Activated CD4-positive, alpha-beta T cell treated with anti-CD3 and anti-CD28 coated beads, Interleukin-2, amount 50 U/mL, for 1 hour (primary cell): ENCODE data around the gene MYT1.

ENCODE experiments used
- DNase-seq: peaks from one replicate; pipeline ENCODE4 v3.0.0-alpha.2; 2020

Gene MYT1

DNA sequence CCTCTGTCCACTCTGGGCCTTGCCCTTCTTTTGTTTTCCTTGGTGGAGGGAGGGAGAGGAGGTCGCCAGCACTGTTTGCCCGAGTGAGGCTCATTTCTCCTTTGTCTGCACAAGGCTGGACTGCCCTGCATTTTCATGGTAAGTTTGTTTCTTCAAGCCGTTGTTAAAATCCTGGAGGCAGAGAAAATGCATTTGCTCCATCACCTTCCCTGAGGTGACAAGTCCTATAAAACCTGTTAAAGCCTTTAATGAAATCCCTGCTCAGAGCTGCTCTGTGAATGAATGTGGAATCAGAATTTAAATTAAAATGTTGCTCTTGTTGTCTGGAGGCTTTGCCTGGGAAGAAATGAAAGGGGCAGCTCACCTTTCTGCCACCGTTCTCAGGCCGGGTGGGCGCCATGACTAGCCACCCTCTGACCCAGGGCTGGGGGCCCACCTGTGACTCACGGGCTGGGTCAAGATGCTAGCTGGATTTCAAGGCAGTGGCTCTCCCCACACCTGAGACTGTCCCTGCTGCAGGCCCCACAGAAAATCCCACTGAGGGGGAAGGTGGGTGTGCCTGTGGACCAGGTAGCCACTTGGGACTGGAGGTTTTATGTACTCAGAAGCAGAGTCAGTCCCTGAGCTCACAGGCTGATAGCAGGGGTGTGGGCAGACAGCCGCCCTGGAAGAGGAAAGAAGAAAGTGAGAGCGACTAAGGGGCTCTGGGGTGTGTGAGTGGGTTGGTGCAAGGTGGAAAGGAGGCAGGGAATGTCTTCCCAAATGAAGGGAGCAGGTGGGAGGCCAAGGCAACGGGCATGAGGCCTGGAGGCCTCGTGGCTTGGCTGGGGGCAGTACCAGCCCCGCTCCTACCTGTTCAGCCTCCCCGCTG is 24.0 kb upstream of the MYT1 start:
- no peak for DNase-seq

DNA sequence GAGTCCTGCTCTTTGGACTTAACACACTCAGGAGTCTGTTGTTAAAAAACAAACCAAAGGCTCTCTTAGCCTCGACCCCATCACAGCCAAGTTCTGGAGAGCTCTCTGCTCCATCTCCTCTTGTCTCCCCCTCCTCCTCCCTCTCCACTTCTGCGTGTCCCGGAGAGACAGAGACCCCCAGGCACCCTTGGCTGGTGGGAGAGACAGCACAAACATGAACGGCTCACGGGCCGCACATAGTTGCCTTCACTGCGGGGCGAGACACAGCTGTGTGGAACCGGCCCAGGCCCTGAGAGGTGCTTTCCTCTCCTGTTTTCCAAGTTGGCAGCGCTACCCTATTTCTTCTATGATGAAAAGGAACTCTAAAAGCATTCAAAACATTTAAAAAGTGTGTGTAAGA is 23.3 kb upstream of the MYT1 start:
- no peak for DNase-seq

DNA sequence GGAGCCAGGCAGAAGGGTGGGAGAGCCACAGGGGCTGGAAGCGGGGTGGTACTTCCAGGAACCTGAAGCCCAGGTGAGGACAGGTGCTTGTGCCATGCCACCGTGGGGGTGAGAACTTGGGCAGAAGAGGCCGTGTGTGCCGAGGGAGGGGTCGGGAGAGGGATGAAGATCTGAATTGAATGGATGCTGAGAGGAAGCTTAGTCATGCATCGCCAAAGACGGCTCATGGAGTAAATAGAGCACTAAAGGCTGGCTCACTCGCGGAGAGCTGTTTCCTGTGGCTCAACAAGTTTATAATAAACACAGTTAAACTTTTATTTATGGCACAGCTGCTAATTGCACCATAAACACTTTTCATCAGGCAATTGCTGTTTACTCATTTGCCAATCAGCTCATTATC is 21.7 kb upstream of the MYT1 start:
- DNase-seq = no peak

DNA sequence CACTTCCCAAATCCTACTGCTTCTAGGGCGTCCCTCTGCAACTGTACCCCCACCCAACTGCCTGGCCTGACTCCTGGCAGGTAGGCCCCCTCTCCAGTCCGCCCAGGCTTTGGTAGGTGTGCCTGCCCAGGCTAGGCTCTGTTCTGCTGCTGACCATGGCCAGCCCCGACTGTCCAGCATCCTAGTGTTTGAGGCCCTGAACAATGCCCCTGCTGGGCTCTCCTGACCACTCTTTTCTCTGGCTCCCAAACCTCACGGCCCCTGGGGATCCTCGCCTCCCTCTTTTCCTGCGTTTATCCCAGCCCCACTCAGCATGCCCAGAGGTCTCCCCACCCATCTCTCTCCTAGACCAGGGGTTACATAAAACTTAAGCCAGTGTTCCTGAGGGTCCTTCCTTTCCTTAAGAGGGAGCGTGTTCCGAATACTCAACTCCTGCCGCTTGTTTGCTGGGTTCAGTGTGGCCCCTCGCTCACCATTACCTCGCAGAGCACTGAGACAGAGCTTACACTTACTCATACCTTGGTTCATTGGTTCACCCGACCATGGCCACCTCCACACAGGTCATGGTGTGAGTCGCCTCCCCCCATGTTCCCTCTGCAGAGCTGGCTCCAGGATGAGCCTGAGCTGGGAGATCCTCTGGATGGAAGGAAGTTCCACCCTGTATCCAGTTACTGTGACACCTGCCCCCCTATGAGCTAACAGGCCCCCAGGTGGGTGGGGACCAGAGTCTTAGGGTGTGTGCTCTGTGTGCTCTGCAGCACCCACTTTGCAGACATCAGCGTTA is 21.0 kb upstream of the MYT1 start:
- DNase-seq = no peak

DNA sequence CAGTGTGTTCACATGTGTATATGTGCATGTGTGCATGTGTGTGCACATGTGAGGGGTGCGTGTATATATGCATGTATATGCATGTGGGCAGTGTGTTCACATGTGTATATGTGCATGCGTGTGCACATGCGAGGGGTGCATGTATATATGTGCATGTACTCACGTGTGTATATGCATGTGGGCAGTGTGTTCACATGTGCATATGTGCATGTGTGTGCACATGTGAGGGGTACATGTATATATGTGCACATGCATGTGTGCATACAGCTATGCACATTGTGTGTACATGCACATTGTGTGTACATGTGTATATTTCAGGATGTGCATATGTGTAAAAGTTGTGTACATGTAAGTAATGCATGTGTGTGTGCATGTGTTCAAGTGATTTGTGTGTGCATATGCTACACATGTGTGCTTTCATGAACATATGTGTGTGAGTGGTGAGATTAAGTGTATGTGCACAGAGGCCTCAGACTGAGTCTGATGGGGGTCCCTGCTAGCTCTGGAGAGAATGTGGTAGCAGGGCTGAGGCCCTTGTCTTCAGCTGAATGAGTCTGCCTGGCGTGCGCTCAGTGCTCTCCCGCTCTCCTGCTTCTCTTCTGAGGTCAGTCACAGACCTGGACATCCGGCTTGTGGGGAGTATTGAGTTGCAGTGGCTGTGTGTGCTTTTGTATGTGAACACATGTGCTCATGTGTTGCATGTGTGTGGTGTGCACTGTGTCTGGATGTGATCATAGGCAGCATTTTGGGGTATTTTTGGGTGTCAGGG is 19.9 kb upstream of the MYT1 start:
- no peak for DNase-seq

DNA sequence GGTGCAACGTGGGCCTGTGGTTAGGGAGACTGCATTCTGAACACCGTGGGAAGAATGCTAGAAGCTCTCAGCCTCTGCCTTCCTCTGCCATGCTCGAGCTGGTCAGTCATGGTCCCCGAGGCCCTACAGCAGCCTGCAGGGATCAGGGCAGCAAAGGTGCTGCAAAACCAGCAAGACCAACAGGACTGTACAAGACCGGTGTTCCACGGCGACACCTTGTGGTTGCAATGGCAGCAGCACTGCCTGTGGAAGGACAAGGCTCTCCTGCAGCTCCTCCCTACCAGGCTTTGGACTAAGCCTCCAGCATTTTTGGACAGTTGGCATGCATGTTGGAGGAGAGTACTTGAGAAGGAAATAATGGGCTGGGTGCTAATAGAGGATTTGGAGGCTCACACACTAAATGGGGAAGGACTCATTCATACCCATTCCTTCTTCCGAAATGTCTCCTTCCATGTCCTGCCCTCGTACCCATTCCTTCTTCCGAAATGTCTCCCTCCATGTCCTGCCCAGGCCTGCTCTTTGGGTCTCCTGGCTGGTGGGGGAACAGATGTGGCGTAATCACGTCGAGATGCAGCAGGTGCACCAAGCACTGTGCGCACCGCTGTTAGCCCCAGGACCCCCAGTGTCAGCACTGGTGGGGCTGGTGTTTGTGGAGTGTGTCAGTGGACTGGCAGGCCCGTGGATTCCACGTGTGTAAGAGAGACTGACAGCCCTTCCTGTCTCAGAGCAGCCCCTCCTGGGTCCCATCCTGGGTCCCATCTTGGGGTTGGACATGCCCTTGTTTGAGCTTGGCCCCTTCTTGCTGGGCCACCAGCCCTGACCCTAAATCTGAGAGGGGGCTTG is 18.6 kb upstream of the MYT1 start:
- no peak for DNase-seq

DNA sequence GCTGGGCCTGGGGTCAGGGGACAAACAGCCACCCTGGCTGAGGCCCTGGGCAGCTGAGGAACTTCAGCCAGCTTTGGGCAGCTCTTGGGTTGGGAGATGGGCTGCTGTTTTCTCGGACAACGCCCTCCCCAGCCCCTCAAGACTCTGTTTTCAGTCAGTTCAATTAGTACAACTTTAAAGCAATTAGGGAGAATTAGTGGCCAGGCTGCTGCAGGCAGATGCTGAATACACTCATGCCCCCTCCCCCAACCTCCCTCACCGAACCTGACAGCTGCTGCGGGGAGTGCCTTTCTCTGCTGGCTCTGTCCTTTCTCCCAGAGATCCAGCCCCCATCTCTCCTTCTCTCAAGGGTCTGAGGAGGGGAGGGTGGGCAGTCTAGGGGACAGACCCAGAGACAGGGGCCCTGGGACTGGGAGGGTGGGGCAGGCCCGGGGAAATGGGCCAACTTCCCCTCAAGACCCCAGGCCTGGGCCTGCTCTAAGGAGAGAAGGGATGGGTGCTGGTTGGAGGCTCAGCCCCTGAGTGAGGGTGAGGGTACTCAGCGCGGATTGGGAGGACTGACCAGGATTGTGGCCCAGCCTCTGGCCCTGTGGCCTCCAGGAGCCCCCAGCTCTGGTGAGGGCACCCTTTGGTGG is 17.8 kb upstream of the MYT1 start:
- no peak for DNase-seq

DNA sequence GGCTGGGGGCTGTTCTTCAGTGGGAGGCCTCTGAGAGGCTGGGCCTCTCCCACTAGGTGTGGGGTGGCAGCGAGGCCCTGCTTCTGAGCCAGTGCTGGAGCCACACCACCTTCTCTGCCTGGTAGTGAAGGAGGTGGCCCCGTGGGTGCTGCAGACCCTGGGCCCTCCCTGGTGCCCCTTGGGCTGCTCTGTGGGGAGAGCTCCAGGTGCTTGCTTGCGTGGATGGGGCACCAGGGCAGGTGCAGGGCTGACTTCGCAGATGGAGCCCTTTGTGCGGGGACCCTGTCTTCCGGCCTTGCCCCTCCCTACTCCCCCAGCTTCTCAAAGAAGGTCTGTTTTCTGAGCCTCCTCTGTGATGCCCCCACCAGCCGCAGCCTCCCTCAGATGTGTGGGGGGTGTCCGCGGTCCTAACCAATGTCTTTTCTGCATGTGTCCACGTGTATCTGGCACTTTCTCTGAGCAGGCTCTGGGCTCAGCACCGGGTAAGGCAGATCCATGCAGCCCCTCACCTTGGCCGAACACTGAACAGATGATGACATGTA is 17.2 kb upstream of the MYT1 start:
- DNase-seq = no peak

DNA sequence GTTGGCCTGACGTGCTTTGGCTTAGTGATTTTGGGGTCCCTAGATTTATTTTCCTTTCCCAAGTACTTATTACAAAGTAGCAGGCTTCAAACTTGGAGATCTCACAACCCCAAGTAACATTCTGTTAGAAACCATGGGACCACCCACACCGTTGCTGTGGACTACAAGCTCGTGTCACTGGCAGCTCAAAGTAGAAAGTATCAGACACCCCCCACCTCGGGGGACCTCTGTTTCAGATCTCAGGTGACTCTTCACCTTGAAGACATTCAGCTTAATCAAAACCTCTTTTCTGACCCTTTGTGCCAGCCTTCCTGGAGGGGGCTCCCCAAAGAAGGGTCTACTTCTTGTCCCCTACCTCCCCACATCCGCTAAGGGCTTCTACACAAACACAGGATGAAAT is 15.7 kb upstream of the MYT1 start:
- no peak for DNase-seq

DNA sequence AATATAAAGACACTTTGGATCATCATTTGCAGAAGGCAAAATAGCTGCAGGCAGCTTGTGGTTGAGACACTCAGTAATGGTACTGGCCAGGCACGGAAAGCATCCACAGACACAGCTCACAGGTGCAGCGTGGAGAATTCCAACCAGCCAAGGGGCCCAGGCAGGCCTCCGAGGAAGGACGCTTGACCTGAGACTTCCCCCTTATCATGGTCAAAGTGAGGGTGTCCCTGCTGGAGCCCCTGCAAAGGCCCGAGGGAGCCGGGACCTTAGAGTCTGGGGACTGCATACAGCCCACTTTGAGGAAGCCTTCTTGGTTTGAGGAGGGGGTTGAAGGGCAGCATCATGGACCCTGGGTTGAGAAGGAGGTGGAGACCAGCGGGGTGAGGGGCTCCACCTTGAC is 15.1 kb upstream of the MYT1 start:
- DNase-seq = no peak

DNA sequence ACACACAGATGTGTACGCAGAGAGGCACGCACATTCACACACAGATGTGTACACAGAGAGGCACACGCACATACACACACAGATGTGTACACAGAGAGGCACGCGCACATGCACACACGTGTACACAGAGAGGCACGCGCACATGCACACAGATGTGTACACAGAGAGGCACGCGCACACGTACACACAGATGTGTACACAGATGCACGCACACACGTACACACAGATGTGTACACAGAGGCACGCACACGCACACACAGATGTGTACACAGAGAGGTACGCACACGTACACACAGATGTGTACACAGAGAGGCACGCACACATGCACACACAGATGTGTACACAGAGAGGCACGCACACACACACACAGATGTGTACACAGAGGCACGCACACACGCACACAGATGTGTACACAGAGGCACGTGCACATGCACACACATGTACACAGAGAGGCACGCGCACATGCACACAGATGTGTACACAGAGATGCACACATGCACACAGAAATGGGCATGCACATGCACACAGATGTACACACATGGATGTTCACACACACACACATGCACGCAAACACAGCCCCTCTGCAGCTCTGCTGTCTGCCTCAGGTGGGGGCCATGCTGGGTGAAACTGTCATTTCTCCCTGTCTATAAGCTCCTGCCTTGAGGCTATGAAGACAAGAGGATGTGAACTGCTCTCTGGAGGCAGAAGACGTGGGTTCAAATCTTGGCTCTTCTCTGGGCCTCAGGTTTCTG is 14.3 kb upstream of the MYT1 start:
- DNase-seq = no peak

DNA sequence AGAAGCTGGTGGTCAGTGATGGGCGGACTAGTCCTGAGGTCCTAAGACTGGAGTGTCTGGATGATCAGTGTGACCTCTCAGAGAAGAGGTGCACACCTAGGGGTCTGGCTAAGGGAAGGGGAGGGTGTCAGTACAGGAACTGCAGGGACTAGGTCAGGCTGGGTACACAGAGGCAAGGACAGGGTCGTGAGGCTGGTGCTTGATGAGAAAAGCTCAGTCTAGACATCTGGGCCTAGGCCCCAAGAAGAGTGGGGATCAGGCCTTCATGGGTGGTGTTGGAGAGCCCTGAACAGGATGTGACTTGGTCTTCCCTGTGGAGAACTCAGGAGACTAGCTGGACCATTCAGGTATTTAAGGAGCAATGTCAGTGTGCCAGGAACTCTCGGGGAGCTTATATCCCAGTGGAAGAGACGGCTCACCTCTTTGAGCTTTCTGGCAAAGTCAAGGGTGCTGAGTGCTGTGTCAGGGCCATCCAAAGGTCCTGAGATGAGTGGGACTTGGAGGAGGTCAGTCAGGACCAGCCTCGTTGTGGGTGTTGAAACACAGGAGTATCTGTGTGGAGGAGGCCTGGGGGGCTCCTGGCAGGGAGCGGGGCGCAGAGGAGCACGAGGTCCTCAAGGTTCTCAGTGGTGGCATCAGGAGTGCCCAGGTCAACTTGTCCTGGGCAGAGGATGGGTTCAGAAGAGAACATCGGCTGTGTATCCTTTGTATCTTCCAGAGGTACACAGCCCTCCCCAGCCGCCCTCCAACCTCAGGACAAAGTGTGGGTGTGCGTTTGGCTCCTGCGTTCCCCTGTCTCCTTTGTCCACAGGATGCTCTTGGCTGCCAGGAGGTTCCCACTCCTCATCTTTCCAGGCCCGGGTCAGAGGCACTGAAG is 13.3 kb upstream of the MYT1 start:
- DNase-seq = no peak

DNA sequence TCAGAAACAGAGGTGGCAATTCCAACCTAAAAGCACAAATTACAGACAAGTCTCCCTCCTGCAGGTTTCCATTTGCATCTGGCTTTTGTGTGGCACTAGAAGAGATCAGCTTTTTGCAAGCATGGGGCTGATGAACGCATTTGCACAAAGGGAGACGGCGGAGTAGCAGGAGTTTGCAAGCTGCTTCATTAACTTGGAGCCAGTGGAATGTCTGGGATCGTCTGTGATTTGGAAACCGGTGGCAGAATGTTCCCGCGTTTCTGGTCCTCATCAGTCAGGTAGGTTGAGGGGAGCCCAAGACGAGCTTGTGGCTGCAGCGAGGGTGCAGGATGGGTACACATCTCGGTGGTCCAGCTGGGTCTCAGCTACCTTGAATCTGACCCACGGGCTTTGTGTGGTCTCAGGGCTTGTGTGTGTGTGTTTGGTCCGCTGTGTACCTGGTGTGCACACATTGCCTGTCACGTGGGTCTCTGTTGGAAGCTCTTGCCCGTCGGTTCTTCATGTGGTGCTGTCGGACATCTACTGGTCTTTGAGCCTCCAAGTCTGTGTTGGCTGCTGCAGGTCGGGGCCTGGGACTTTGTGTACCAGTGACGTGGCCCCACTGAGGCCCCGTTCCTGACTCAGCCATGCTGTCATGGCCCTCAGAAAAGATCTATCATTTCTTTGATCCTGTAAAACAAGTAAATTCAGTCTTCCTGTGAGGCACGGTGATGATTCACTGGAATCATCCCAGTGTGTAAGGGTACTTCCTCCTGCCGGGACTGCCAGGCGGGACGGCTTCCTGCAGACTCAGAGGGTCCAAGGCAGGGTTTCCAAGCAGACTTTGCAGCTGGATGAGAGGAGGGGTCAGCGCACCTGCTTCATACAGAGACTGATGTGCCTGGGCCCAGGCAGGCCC is 12.4 kb upstream of the MYT1 start:
- DNase-seq = no peak

DNA sequence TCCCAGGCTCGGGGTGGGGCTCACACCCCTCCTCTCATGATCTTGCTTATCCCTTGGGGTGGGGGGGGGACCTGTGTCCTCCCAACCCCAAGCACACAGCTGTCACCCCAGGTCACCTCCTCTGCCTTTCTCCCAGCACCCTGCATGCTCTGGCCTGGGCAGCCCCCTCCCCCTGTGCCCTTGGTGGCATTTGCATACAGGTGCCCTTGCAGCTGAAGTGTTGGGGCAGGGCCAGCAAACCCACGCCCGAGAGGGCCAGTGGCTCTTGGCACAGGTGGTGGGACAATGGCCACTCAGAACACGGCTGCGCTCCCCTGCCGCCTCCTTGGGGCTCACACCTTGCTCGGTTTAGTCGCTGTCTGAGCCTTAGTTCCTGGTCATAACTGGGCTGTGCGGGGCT is 11.3 kb upstream of the MYT1 start:
- no peak for DNase-seq

DNA sequence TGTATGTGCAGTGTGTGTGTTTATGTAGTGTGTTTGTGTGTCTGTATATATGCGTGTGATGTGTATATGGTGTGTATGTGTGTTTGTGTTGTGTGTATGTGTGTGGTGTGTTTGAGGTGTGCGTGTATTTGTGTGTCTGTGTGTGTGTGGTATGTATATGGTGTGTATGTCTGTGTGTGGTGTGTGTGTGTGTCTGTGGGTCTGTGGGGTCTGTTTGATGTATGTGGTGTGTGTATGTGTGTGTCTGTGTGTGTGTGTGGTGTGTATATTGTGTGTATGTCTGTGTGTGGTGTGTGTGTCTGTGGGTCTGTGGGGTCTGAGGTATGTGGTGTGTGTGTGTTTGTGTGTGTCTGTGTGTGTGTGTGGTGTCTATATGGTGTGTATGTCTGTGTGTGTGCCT is 10.8 kb upstream of the MYT1 start:
- DNase-seq = no peak

DNA sequence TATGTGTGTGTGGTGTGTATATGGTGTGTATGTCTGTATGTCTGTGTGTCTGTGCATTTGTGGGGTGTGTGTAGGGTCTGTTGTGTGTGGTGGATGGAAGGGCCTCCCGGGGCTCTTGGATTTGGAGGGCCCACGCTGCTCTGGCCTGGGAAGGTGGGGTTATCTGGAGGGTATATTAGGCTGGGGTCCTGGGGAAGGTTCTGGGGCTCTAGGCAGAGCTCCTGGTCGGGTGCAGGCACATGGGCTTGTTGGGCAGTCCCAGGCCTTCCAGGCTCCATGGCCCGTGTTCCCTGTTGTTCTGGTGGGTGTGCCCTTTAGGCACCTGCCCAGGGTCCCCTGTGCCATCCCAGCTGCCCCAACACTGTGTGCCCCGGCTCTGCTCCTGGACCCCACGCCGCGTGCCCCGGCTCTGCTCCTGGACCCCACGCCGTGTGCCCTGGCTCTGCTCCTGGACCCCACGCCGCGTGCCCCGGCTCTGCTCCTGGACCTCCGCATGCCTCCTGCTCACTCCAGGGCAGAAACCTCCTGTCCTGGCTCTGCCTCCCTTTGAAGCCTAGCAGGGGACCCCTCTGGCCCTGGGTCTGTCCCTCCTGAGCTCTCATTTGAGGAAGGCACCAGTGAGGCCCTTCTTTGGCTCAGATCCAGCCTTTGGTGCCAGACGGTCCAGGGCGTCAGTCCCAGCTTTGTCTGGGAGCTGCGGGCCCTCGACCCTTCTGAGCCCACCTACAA is 10.2 kb upstream of the MYT1 start:
- no peak for DNase-seq

DNA sequence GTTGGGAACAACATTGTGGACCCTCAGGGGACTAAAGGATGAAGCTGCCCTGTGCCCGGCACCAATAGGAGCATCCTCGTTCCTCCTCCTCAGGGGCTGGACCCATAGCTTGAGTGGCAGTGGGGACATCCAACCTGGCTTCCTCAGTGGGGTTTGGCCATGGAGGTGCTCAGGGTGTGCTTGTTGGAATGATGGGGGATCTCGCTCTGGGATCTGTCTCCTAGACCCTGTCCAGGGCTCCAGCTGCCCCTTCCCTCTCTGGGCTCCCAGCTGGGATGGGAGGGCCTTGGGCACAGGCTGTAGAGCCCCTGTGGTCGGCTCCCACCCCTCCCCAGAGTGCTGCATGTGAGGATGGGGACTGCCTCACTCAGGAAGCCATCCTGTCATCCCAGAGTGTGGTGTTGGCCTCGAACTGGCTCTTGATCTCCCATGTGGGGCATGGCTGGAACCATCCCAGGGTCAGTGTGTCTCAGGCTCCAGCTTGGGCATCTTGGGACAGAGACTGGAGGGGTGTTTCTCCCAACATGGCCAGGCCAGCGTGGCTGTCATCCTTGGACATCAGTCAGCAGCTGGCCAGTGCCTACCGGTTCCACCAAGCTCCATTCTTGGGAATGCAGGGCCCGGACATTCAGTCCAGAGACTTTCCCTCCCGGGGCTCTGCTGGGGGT is 9.5 kb upstream of the MYT1 start:
- no peak for DNase-seq
